Measurements from ENCODE around the gene BABAM1.

- TF ChIP-seq POLR2A (IDR thresholded peaks at IDR 0.05) = no peak
- TF ChIP-seq, protein P1, sequence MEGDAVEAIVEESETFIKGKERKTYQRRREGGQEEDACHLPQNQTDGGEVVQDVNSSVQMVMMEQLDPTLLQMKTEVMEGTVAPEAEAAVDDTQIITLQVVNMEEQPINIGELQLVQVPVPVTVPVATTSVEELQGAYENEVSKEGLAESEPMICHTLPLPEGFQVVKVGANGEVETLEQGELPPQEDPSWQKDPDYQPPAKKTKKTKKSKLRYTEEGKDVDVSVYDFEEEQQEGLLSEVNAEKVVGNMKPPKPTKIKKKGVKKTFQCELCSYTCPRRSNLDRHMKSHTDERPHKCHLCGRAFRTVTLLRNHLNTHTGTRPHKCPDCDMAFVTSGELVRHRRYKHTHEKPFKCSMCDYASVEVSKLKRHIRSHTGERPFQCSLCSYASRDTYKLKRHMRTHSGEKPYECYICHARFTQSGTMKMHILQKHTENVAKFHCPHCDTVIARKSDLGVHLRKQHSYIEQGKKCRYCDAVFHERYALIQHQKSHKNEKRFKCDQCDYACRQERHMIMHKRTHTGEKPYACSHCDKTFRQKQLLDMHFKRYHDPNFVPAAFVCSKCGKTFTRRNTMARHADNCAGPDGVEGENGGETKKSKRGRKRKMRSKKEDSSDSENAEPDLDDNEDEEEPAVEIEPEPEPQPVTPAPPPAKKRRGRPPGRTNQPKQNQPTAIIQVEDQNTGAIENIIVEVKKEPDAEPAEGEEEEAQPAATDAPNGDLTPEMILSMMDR (IDR thresholded peaks at IDR 0.05) = no peak
Measured at GRCh38 chr19:17325881-17326594, 58.8 kb downstream of the BABAM1 start.
